Peyer's patch (tissue), 4 donors: ENCODE data around the gene HOXD1.

Source experiments
- CTCF ChIP-seq, 6 experiments: fragments of 450-650 bp in 4 of 6; fragments of 200-600 bp in 2 of 6; sonication (generic) in 1 of 6; IDR thresholded peaks; one replicate each; pipeline ENCODE4 v1.5.1; 2017 to 2019; ENCODE audit warnings: antibody characterized with exemption in 6 of 6, mild to moderate bottlenecking in 3 of 6, moderate library complexity in 1 of 6
- POLR2A ChIP-seq, 2 donors: fragments of 450-650 bp; IDR thresholded peaks; one replicate each; pipeline ENCODE4 v1.5.1; 2017; ENCODE audit warnings: antibody characterized with exemption in 2 of 2, mild to moderate bottlenecking in 2 of 2, moderate library complexity in 2 of 2

DNA sequence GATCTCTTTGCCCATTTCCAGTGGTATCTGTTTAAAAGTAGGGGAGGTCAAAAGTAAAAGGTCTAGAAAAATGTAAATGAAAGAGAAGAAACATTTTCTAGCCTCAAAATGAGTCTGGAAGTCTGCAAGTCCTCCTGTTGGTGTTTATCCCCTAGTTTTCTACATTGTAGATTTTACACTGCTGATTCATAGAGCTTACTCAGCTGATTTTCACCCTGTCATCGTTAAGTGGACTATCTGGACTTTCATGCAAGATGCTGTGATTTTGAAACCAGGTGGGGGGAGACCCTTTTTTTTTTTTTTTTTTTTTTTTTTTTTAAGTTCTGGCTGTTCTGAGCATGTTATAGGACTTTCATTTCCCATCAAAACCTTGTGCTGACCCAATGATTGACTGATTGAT, 21.1 kb upstream of the HOXD1 start:
- TF ChIP-seq CTCF (IDR thresholded peaks at IDR 0.05) (no peak), POLR2A (IDR thresholded peaks at IDR 0.05) (no peak)
